NCI-H82 treated with DMSO at 0.1 percent for 48 hours (cell line): ENCODE data around the gene AK2.
A peak's percentile ranks its signal among the peaks of the same experiment; 100 is the strongest.
"Not testable (repeated sequence)": the region's sequence is repeated elsewhere in the genome, so short reads cannot be mapped to it uniquely, and the experiment has no call there.

Source experiments
- DNase-seq: peaks from one replicate; lab custom pipeline; 2025; ENCODE audit not compliant: unreplicated experiment; lab: John Stamatoyannopoulos, UW

The AK2 gene

GRCh38 chr1:33055210-33056008, 18.7 kb upstream of the AK2 start:
- peak; percentile 79 for DNase-seq

GRCh38 chr1:33050221-33051076, 13.8 kb upstream of the AK2 start:
- no peak for DNase-seq

GRCh38 chr1:33049371-33049770, 12.7 kb upstream of the AK2 start:
- no peak for DNase-seq

- DNase-seq, result no peak
Observed at GRCh38 chr1:33048426-33048825, 11.7 kb upstream of the AK2 start.

- no peak for DNase-seq
Observed at GRCh38 chr1:33047839-33048305, 11.2 kb upstream of the AK2 start.

- DNase-seq, result no peak
Observed at GRCh38 chr1:33047290-33047689, 10.6 kb upstream of the AK2 start.

GRCh38 chr1:33046234-33046633, 9.6 kb upstream of the AK2 start:
- DNase-seq, result not testable (repeated sequence)

- no peak for DNase-seq
Observed at GRCh38 chr1:33045814-33046213, 9.1 kb upstream of the AK2 start.

- no peak for DNase-seq
Observed at GRCh38 chr1:33045246-33045645, 8.6 kb upstream of the AK2 start.

- no peak for DNase-seq
Observed at GRCh38 chr1:33043267-33044092, 6.8 kb upstream of the AK2 start.

- no peak for DNase-seq
Observed at GRCh38 chr1:33042831-33043230, 6.1 kb upstream of the AK2 start.

GRCh38 chr1:33041026-33041425, 4.3 kb upstream of the AK2 start:
- DNase-seq, result no peak

- DNase-seq, result no peak
Observed at GRCh38 chr1:33039840-33040239, 3.2 kb upstream of the AK2 start.

- DNase-seq, result no peak
Observed at GRCh38 chr1:33036051-33036525, 595 bp downstream of the AK2 start.

GRCh38 chr1:33032126-33032869, 4.4 kb downstream of the AK2 start:
- no peak for DNase-seq

- no peak for DNase-seq
Observed at GRCh38 chr1:33031506-33031905, 5.2 kb downstream of the AK2 start.

GRCh38 chr1:33030575-33030974, 6.1 kb downstream of the AK2 start:
- no peak for DNase-seq

GRCh38 chr1:33029921-33030320, 6.8 kb downstream of the AK2 start:
- DNase-seq, result no peak

- DNase-seq, result no peak
Observed at GRCh38 chr1:33029209-33029608, 7.5 kb downstream of the AK2 start.

GRCh38 chr1:33025761-33026160, 10.9 kb downstream of the AK2 start:
- no peak for DNase-seq
